Bronchial epithelial cell (primary cell): ENCODE measurements around the gene NELL1. TPM values are rescaled to one million over a fixed set of nuclear protein-coding genes. Genes with fewer than 3 reads are reported as not detected.
A peak's percentile ranks its signal among the peaks of the same experiment; 100 is the strongest.

Source experiments
- DNase-seq: peaks from one replicate; pipeline ENCODE4 v3.0.0-alpha.2; 2010; ENCODE audit warnings: low read depth
- FAIRE-seq: peaks from 2 replicates; lab custom pipeline; 2011; peaks lifted over from hg19 to GRCh38; lab: Jason Lieb, UNC
- H3K27me3 ChIP-seq: 2 replicates; pipeline ENCODE4 v1.5.1; 2011; ENCODE audit warnings: low read length; ENCODE audit not compliant: control insufficient read depth, insufficient read depth
- H3K36me3 ChIP-seq: 2 replicates; pipeline ENCODE4 v1.5.1; 2011; ENCODE audit warnings: low read length; ENCODE audit not compliant: control insufficient read depth, insufficient read depth
- H3K4me3 ChIP-seq: 2 replicates; pipeline ENCODE4 v1.5.1; 2011; ENCODE audit warnings: mild to moderate bottlenecking, low read depth, low read length, control low read depth
- total RNA-seq: library from RNA; depleted of rRNA; stranded (reverse); fragments of >200 nt; gene quantifications from 2 replicates; pipeline ENCODE4 v1.2.1, GENCODE V29; 2014
- TF ChIP-seq, protein P1 (sequence below): IDR thresholded peaks from 2 replicates; pipeline ENCODE4 v1.5.1; 2011; ENCODE audit warnings: mild to moderate bottlenecking, moderate library complexity, low read length, control low read depth, inconsistent platforms; ENCODE audit not compliant: insufficient read depth, severe bottlenecking

NELL1 gene
- total RNA-seq, 1 donor from 2014 or later: not detected

DNA sequence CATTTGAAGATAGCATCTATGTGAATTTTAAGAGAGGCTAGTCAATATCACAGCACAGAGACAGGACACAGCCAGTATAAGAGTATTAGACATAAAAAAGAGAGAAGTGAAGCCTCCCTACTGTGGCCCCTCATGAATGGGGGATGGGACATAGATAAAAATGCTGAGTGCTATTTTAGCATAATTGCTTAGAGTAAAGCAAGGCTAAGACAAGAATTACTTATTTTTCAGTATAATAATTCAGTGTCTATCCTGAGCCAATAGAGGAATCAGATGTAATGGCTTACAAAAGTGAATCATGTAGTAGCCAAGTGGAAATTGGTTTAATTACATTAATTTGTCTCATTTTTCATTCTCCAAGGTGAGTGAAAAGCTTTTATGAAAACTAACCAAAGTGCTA lies 419.5 kb downstream of the NELL1 start:
- TF ChIP-seq, protein P1, sequence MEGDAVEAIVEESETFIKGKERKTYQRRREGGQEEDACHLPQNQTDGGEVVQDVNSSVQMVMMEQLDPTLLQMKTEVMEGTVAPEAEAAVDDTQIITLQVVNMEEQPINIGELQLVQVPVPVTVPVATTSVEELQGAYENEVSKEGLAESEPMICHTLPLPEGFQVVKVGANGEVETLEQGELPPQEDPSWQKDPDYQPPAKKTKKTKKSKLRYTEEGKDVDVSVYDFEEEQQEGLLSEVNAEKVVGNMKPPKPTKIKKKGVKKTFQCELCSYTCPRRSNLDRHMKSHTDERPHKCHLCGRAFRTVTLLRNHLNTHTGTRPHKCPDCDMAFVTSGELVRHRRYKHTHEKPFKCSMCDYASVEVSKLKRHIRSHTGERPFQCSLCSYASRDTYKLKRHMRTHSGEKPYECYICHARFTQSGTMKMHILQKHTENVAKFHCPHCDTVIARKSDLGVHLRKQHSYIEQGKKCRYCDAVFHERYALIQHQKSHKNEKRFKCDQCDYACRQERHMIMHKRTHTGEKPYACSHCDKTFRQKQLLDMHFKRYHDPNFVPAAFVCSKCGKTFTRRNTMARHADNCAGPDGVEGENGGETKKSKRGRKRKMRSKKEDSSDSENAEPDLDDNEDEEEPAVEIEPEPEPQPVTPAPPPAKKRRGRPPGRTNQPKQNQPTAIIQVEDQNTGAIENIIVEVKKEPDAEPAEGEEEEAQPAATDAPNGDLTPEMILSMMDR: no peak
- no peak for FAIRE-seq
- no peak for DNase-seq
- Histone ChIP-seq H3K27me3 (no peaks in the 10 kb centered on the region), H3K4me3 (no peak overlapping the region), H3K36me3 (no peaks in the 10 kb centered on the region)

DNA sequence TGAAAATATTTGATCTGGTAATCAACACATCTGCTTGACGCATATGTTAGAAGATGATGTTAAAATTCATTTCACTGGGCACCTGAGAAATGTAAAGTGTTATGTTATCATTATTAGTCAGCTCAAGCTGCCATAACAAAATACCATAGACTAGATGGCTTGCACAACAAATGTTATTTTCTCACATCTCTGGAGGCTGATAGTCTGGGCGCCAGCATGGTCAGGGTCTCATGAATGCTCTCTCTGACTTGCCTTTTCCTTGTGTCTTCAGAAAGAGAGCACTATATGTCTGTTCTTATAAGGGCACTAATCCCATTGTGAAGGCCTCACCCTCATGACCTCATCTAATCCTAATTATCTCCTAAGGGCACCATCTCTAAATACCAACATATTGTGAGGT lies 435.3 kb downstream of the NELL1 start:
- Histone ChIP-seq H3K36me3 (no peaks in the 10 kb centered on the region), H3K4me3 (no peak overlapping the region), H3K27me3 (no peaks in the 10 kb centered on the region)
- DNase-seq (no peak), FAIRE-seq (no peak)
- TF ChIP-seq, protein P1: no peak

DNA sequence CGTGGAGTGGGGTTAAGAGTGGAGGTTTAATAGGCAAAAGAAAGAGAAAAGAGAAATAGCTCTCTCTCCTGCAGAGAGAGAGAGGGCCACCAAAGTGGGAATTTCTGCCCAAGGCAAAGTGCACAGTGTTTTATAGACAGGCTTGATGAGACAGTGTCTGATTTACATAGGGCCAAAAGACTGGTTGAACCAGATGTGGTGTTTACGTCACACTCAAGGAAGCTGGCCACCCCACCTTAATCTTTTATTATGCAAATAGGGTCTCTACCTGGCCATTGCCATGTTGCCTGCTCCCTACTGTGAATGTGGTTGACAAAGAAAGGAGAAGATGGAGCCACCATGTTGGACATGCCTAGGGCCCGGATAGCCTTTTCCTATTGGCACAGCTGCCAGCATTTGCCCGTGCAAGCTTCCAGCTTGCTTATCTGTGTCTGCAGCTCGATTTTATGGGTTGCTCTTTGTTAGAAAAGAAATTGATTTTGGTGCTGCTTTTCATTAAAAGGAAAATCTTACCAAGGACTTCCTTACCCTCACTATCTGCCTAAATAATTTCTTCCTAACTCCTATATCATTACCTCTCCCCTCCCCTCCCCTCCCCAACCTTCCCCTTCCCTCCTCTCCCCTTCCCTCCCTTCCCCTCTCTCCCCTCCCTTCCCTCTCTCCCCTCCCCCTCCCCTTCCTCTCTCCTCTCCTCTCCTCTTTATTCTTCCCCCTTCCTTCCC lies 436.0 kb downstream of the NELL1 start:
- TF ChIP-seq, protein P1: no peak
- no peak for DNase-seq
- H3K36me3 ChIP-seq: no peaks in the 10 kb centered on the region
- FAIRE-seq: no peak
- H3K4me3 ChIP-seq: no peak overlapping the region
- H3K27me3 ChIP-seq: no peaks in the 10 kb centered on the region

DNA sequence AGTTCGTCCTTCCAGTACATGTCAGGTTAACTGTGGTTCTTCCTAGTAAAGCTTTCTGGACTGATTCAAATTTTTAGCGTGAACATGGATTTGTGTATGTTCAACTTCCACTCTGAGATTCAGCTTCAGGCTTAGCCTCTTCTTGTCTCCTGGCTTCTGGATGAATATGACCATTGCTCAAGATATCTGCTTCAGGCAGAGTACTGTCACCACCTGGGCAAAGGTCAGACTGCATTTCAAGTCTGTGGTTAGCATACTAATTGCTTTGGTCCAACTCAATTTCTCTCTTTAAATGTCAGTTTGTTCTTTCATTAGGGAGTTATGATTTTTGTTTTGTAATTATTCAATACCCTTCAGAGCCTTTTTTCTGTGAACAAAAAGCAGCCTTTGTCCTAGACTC lies 440.0 kb downstream of the NELL1 start:
- Histone ChIP-seq H3K36me3 (no peaks in the 10 kb centered on the region), H3K27me3 (no peaks in the 10 kb centered on the region), H3K4me3 (no peak overlapping the region)
- no peak for FAIRE-seq
- no peak for DNase-seq
- TF ChIP-seq, protein P1: no peak

DNA sequence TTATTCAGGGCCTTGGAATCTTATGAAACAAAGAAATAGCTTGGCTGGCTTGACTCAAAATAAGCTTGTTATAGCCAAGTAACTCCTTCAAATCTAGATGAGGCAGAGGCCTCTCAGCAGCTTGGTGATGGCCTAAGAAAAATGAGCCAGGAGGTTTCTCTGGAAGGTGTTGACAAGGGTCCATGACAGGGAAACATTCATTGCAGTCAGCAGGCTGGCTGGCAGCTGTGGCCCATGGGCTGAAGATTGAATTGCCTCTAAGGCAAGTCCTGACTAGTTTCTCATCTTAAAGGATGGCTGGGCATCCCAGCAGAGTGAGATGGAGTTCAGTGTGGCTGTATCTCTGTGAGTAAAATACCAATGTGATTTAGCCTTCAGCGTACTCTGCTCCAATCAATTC lies 441.0 kb downstream of the NELL1 start:
- peak; percentile 2 for DNase-seq
- TF ChIP-seq, protein P1: no peak
- no peaks in the 10 kb centered on the region for H3K36me3 ChIP-seq
- no peak for FAIRE-seq
- H3K27me3 ChIP-seq: no peaks in the 10 kb centered on the region
- no peak overlapping the region for H3K4me3 ChIP-seq

DNA sequence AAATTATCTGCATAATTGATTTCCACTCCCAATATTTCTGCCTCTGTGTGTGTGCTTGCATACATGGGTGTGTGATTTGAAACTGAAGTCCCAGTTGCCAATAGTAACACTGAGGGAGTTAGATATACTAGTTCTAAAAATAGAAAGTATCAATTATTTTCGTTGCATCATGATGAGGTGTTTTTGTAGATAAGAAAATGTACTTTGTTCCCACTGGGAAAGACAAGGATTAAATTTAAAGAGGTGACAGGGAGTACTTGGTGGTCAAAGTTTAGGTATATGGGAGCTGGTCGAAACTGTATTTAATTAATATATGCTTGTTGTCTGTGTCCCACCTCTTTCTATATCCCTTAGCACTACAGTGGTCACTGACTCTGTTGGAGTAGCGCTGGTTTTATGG lies 444.5 kb downstream of the NELL1 start:
- no peaks in the 10 kb centered on the region for H3K36me3 ChIP-seq
- no peak for FAIRE-seq
- no peak for DNase-seq
- no peaks in the 10 kb centered on the region for H3K27me3 ChIP-seq
- no peak overlapping the region for H3K4me3 ChIP-seq
- TF ChIP-seq, protein P1: no peak
